Measurements from ENCODE around the gene PRICKLE3. TPM values are rescaled to one million over a fixed set of nuclear protein-coding genes. Genes with fewer than 3 reads are reported as not detected.
A peak's percentile ranks its signal among the peaks of the same experiment; 100 is the strongest.

PRICKLE3 gene
- total RNA-seq, 1 experiment from 2014 or later, result 3.6 TPM

DNA sequence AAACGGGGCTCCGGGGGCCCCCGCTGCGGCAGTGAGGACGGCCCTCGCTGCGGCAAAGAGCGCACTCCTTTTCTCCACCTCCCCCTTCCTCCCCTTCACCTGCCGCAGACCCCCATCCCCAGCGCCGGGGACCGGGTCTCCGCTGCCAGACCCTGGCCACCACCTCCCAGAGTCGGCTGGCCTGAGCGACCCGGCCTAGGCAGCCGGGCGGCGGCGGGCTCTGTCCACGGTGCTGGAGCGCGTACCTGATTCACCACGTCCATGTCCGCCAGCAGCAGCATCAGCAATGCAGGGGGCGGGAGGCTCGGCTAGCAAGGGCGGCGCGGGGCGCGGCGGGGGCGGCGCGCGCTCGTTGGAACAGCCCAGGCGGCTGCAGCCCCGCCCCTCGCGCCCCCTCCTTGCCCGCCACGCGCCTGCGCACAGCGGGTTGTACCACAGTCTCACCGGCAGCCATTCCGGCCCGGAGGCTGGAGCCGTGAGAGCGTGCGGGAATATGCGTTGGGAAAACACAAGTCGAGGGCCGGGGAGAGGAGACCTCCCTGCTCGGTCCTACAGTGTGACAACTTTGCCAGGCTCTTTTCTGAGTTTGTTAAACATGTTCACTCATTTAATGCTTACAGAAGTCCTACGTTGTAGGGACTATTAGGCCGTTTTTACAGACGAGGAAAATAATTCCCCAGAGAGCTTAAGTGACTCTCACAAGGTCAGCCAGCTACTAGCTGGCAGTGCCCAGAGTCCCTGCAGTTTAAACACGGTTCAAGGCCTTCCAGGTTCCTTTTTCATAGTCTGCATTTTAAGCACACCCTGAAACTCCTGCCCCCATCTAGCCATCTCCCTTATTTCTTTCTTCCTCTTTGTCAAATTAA is 14.0 kb upstream of the PRICKLE3 start, which contains the start of gene SYP:
Gene SYP, minus strand, starts transcription at position 288 of the 866 bp plus-strand sequence. Its CDS starts 7 bp downstream, at position 281.
- Histone ChIP-seq H3K4me3 (peak within 1 kb of the TSS; percentile 8; the same call in 1 of the 2 replicates), H3K27me3 (replicated peaks) (no peaks in the 10 kb centered on the region), H3K27ac (no peak within 1 kb of the TSS), H3K4me1 (replicated peaks) (peaks cover 6% of the 10 kb centered on the region; the same call in 1 of the 2 replicates), H3K36me3 (no peaks in the 10 kb centered on the region), H3K9me3 (replicated peaks) (no peaks in the 10 kb centered on the region)
- DNase-seq (ENCODE audit: low read depth in 1 of 2, low spot score in 2 of 2), result peak; percentile 70 to 85

DNA sequence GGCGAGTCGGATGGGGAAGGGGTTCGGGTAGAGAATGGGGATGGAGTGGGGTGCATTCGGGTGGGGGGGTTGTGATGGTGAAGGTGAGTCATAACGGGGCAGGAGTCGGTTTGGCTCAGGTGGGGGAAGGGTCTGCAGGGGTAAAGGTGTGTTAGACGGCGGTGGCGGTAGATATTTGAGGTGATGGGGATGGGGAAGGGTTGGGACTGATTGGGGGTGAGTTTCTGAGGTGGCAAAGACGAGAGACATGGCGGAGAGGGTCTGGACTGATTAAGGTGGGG is 13.1 kb upstream of the PRICKLE3 start:
- no peaks in the 10 kb centered on the region for H3K9me3 ChIP-seq (replicated peaks)
- H3K36me3 ChIP-seq, result no peaks in the 10 kb centered on the region
- no peak overlapping the region for H3K27ac ChIP-seq
- H3K4me3 ChIP-seq, result no peak overlapping the region
- no peaks in the 10 kb centered on the region for H3K27me3 ChIP-seq (replicated peaks)
- H3K4me1 ChIP-seq (replicated peaks), result peaks cover 6% of the 10 kb centered on the region; the same call in 1 of the 2 replicates
- no peak for DNase-seq (ENCODE audit: low read depth in 1 of 2, low spot score in 2 of 2)

DNA sequence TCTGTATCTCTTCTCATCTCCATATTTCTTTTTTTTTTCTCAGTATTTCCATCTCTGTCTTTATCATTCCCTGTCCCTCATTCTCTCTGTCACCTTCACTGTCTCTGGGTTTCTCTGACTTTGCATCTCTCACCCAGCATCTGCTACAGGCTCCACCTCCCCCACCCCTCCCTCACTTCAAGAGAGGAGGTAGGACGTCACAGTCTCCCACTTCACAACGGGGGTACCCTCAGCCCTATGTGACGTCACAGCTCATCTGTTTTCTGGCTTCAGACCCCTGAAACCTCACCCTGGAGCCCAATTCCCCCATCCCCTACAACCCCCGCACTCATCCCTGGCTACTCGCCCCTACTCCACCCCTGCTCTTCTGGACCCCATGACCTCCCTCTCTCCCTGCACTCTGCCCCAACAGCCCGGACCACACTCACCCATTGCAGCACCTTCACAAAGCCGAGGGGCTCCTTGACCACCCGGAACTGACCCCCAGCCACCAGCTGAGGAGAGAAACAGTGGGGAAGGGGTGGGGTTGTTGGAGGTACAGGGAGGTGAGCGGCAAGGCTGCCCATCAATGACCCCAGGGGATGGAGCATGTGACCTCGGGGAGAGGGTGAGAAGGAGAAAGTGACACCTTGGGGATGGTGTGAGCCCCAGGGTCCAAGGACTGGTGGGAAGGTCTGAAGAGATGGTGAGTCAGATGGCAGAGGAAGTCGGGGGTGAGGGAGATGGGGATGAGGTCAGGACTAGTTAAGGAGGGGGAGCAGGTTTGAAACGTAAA is 12.6 kb upstream of the PRICKLE3 start:
- H3K27me3 ChIP-seq (replicated peaks), result no peaks in the 10 kb centered on the region
- peaks cover 6% of the 10 kb centered on the region; the same call in 1 of the 2 replicates for H3K4me1 ChIP-seq (replicated peaks)
- no peak overlapping the region for H3K27ac ChIP-seq
- DNase-seq (ENCODE audit: low read depth in 1 of 2, low spot score in 2 of 2), result no peak
- H3K36me3 ChIP-seq, result no peaks in the 10 kb centered on the region
- no peaks in the 10 kb centered on the region for H3K9me3 ChIP-seq (replicated peaks)
- no peak overlapping the region for H3K4me3 ChIP-seq

DNA sequence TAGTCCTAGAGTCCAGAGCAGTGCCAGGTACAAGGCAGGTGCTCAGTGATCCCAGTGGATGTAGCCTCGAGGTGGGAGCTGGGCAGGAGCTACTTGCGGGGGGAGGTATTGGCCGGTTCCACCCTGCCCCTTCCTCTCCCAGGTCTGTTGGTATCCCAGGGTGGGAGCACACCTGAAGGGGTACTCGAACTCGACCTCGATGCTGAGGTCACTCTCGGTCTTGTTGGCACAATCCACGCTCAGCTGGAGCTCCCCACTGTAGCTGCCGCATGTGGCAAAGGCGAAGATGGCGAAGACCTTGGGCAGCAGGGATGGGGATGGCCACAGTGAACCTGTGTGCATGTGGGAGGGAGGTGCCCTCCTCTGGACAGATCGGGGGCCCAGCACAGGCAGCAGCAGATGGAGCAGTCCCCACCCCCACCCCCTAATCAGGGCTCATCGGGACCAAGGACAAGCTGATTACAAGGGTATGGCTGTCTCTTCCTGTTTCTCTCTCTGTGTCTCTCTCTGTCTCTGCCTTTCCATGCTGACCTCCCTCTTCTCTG is 11.4 kb upstream of the PRICKLE3 start:
- no peaks in the 10 kb centered on the region for H3K27me3 ChIP-seq (replicated peaks)
- H3K4me1 ChIP-seq (replicated peaks), result peaks cover 6% of the 10 kb centered on the region; the same call in 1 of the 2 replicates
- H3K27ac ChIP-seq, result no peak overlapping the region
- no peaks in the 10 kb centered on the region for H3K9me3 ChIP-seq (replicated peaks)
- no peaks in the 10 kb centered on the region for H3K36me3 ChIP-seq
- DNase-seq (ENCODE audit: low read depth in 1 of 2, low spot score in 2 of 2), result no peak
- no peak overlapping the region for H3K4me3 ChIP-seq

DNA sequence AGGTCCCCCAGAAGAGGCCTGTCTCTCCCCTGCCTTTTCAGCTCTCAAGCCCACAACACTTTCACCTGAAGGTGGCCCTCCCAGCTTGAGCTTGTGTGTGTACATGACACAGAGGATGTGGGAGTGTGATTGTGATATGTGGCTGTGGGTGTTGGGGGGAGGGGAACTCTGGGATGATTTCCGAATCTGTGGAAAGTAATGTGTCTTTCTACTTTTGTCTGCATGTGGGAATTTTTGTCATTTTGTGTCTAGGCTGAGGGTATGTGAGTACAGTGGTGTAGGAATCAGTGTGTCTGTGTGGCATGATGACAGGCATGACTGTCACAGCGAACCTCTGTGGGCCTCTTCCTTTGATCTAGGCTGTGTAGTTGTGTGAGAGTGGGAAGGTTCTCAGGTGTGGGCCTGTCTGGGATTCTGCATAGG is 7.4 kb upstream of the PRICKLE3 start:
- DNase-seq (ENCODE audit: low read depth in 1 of 2, low spot score in 2 of 2), result no peak
- Histone ChIP-seq H3K27me3 (replicated peaks) (no peaks in the 10 kb centered on the region), H3K4me3 (no peak overlapping the region), H3K4me1 (replicated peaks) (no peaks in the 10 kb centered on the region), H3K27ac (no peak overlapping the region), H3K9me3 (replicated peaks) (no peaks in the 10 kb centered on the region), H3K36me3 (no peaks in the 10 kb centered on the region)

DNA sequence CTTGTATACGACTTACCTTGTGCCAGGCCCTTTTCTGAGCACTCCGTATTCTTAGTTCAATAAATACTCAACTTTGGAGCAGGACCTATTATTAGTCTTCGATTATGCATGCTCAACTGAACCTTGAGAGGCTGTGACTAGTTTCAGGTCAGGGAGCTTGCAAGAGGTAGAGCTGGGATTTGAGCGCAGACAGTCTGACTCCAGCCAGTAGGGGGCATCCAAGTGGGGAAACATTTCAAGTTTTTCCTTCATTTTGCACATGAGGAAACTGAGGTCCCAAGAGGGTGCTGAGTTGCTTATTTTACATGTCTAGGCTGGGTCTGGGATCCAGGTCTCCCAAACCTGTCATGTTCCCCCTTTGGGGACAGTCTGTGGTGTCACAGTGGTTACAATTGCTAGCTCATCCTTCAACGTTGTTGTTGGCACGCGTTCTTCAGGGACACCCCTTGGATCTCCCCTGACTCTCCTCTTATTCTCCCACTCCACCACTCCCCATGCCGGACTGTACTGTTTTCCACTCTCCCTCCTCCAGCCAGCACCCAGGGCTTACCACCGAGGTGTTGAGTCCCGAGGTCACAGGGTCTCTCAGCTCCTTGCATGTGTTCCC is 6.7 kb upstream of the PRICKLE3 start:
- H3K27me3 ChIP-seq (replicated peaks), result no peaks in the 10 kb centered on the region
- H3K36me3 ChIP-seq, result no peaks in the 10 kb centered on the region
- no peak for DNase-seq (ENCODE audit: low read depth in 1 of 2, low spot score in 2 of 2)
- no peaks in the 10 kb centered on the region for H3K4me1 ChIP-seq (replicated peaks)
- H3K9me3 ChIP-seq (replicated peaks), result no peaks in the 10 kb centered on the region
- no peak overlapping the region for H3K4me3 ChIP-seq
- H3K27ac ChIP-seq, result no peak overlapping the region

DNA sequence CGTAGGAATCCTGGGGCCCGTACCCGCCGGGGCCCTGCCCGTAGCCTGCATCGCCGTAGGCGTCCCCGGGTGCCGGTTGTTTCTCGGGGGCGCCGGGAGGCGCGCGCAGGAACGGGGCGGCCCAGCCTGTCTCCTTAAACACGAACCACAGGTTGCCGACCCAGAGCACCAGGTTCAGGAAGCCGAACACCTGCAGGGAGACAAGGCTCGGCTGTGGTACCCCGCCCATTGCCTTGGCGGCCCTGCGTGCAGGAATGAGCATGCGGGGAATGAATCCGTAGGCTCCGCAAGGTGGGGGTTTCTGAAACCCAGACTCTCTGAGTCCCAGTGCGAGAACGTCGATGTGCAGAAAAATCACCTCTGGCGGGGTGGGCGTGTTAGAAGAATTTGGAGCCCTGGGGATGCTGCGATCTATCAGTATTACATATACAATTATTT is 5.4 kb upstream of the PRICKLE3 start:
- DNase-seq (ENCODE audit: low read depth in 1 of 2, low spot score in 2 of 2), result no peak
- H3K27ac ChIP-seq, result no peak overlapping the region
- no peaks in the 10 kb centered on the region for H3K27me3 ChIP-seq (replicated peaks)
- H3K4me1 ChIP-seq (replicated peaks), result no peaks in the 10 kb centered on the region; the same call in 1 of the 2 replicates
- H3K4me3 ChIP-seq, result peak overlapping the region; percentile 57
- H3K9me3 ChIP-seq (replicated peaks), result no peaks in the 10 kb centered on the region
- no peaks in the 10 kb centered on the region for H3K36me3 ChIP-seq

DNA sequence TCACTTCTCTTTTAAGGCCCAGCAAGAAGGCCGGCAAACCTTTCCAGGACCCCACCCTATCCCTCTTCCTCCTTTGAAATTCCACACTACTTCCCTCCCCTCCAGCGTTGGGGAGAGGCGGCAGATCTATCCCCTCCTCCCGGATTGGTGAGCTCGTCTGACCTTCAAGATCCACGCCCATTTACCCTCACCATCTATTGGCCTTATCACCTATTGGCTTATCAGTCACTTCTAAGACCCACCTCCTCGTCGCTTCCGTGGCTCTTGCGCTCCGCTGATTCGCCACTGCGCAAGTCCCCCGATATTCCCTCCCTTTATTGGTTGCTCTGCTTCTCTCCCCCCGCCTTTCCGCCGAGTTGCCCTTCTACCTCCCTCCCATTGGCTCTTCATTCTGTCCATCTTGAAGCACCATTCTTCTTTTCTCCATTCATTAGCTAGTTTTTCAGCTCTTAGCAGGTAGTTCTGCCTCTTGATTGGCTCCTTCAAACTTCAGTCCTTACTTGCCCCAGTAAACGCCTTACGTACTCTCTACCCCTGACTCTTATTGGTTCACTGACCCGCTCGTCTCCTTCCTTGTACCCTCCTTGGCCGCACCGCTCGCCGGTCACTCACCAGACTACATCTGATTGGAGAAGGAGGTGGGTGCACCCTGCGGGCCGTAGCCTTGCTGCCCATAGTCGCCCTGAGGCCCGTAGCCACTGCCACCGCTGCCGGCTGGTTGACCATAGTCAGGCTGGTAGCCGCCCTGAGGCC is 4.8 kb upstream of the PRICKLE3 start:
- Histone ChIP-seq H3K36me3 (no peaks in the 10 kb centered on the region), H3K27ac (peak overlapping the region; percentile 66), H3K27me3 (replicated peaks) (no peaks in the 10 kb centered on the region), H3K9me3 (replicated peaks) (no peaks in the 10 kb centered on the region), H3K4me1 (replicated peaks) (peaks cover 6% of the 10 kb centered on the region), H3K4me3 (peak overlapping the region; percentile 57)
- DNase-seq (ENCODE audit: low read depth in 1 of 2, low spot score in 2 of 2), result peak; percentile 94 to 98

DNA sequence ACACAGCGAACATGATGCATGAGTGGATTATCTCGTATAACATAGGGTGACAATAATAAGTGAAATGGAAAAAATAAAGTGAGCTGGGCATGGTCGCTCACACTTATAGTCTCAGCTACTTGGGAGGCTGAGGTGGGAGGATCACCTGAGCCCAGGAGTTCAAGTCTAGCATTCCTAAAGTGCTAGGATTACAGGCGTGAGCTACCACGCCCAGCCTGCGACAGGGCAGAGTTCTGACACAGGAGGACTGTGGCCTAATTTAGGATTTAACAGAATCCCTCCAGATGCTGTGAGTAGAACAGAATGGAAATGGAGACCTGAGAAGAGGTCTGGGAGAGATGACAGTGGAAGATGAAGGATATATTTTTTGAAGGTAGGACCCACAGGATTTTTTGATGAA is 3.4 kb upstream of the PRICKLE3 start:
- no peak for DNase-seq (ENCODE audit: low read depth in 1 of 2, low spot score in 2 of 2)
- H3K27me3 ChIP-seq (replicated peaks), result no peaks in the 10 kb centered on the region
- peak overlapping the region; percentile 48 for H3K4me3 ChIP-seq
- no peaks in the 10 kb centered on the region for H3K9me3 ChIP-seq (replicated peaks)
- no peak overlapping the region for H3K27ac ChIP-seq
- peaks cover 12% of the 10 kb centered on the region for H3K4me1 ChIP-seq (replicated peaks)
- H3K36me3 ChIP-seq, result no peaks in the 10 kb centered on the region

DNA sequence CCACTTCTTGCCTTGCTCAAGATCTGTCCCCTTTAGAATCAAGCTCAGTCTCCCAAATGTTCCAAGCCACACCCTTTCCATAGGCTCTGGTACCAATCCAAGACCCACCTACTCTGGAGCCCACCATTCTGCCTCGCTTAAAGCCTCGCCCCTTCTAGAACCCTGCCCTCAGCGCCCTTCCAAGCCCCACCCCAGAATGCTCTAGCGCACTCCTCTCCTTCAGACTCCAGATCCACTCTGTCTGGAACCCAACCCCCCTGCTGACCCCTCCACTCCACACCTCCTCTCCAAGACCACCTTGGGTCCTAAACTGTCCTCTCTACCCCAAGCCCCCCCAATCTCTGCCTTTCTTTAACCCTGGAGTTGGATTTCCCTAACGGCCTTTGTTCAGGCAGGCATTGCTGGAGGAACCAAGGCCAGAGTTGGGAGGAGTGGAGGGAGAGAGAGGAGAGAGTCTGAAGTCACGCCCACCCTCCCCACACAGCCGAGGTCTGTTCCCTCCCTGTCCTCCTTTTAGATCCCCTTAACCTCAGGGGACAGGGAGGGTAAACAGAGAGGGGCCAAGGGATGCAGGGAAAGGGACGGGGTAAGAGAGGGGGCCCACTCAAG is 2.4 kb upstream of the PRICKLE3 start:
- H3K36me3 ChIP-seq, result peaks cover 4% of the 10 kb centered on the region
- H3K27ac ChIP-seq, result no peak overlapping the region
- DNase-seq (ENCODE audit: low read depth in 1 of 2, low spot score in 2 of 2), result no peak
- H3K9me3 ChIP-seq (replicated peaks), result no peaks in the 10 kb centered on the region
- H3K4me3 ChIP-seq, result no peak overlapping the region
- no peaks in the 10 kb centered on the region for H3K27me3 ChIP-seq (replicated peaks)
- peaks cover 19% of the 10 kb centered on the region for H3K4me1 ChIP-seq (replicated peaks)

DNA sequence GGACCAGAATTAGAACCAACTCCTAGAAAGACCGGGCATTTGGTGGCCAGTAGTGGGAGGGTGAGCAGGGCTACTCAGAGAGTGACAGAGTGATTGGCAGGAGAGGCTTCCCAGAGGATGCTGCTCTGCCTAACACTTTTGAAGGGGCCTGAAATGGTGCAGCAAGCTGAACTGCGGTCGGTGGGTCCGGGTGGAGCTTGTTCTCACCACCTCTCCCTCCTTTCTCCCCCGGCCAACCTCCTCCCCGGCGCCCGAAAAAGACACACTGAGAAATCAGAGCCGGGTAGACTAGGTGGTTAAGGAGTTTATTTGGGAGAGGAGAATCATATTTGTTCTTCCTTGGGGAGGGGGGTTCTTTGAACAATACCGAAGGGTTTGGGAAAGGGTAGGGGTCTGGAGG is 1.4 kb upstream of the PRICKLE3 start:
- Histone ChIP-seq H3K4me3 (no peak overlapping the region), H3K27ac (no peak overlapping the region), H3K9me3 (replicated peaks) (no peaks in the 10 kb centered on the region), H3K27me3 (replicated peaks) (no peaks in the 10 kb centered on the region), H3K36me3 (peaks cover 6% of the 10 kb centered on the region), H3K4me1 (replicated peaks) (peaks cover 19% of the 10 kb centered on the region)
- no peak for DNase-seq (ENCODE audit: low read depth in 1 of 2, low spot score in 2 of 2)

DNA sequence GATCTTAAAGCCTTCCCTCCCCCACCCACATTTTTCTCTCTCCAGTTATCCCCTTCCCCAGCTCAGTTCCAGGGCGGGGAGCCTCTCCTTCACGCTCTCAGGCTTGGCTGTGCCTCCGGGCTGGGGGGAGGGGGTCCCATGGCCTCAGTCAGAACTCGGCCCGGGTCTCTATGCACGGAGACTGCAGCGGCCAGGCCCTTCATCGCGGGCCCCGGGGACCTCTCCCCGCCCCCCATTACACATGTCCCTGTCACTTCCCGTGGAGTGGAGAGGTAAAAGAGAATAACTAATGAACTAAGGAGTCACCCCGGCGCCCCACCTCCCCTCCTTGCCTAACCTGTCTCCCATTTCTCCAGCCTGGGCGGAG is 838 bp upstream of the PRICKLE3 start:
- DNase-seq (ENCODE audit: low read depth in 1 of 2, low spot score in 2 of 2), result no peak

More for the DNA sequence above, 838 bp upstream of the PRICKLE3 start:
- H3K27me3 ChIP-seq (replicated peaks), result no peaks in the 10 kb centered on the region
- peaks cover 19% of the 10 kb centered on the region for H3K4me1 ChIP-seq (replicated peaks)
- no peak overlapping the region for H3K27ac ChIP-seq
- no peak overlapping the region for H3K4me3 ChIP-seq
- peaks cover 6% of the 10 kb centered on the region for H3K36me3 ChIP-seq
- H3K9me3 ChIP-seq (replicated peaks), result no peaks in the 10 kb centered on the region
